Endothelial cell of umbilical vein (primary cell): ENCODE measurements around the gene LGMN. TPM values are rescaled to one million over a fixed set of nuclear protein-coding genes. Genes with fewer than 3 reads are reported as not detected.

Experiments
- BruUV-seq: library from RNA; stranded (reverse); fragments of 400-500 nt; replicated peaks from 2 replicates; lab custom pipeline; 2021; lab: Mats Ljungman, UMichigan
- CTCF ChIA-PET: fragments of 300-600, 350-600 bp; sonication (Branson Sonifier 250); formaldehyde crosslinking; loops from one replicate; lab custom pipeline; 2021; ENCODE audit warnings: antibody characterized with exemption, inconsistent platforms; lab: Charles Lee
- POLR2A ChIA-PET: fragments of 300-600, 350-600 bp; sonication (Branson Sonifier 250); formaldehyde crosslinking; loops from one replicate; lab custom pipeline; 2021; ENCODE audit warnings: antibody characterized with exemption, inconsistent platforms; lab: Charles Lee
- DNase-seq: peaks from one replicate; pipeline ENCODE4 v3.0.0-alpha.2; 2011; ENCODE audit warnings: low read depth, low spot score
- FAIRE-seq: peaks from 2 replicates; lab custom pipeline; 2011; peaks lifted over from hg19 to GRCh38; lab: Jason Lieb, UNC
- H2AFZ ChIP-seq: 2 replicates; pipeline ENCODE4 v1.6.0; 2012; ENCODE audit warnings: low read depth, low read length, control low read depth, inconsistent platforms
- H3K27ac ChIP-seq: 2 replicates; pipeline ENCODE4 v1.5.1; 2011; ENCODE audit warnings: low read depth, mild to moderate bottlenecking, control low read depth, low read length, moderate library complexity; ENCODE audit not compliant: insufficient read depth
- H3K27me3 ChIP-seq, 2 experiments: 2 replicates each; pipeline versions ENCODE4 v1.6.0 to v1.6.1; 2011; ENCODE audit warnings: low read length in 2 of 2, mixed read lengths in 1 of 2; ENCODE audit not compliant: control insufficient read depth in 2 of 2, insufficient read depth in 2 of 2
- H3K36me3 ChIP-seq, 2 experiments: 2 replicates in 1 of 2; 3 replicates in 1 of 2; pipeline ENCODE4 v1.5.1; 2011; ENCODE audit warnings: low read length in 2 of 2, mild to moderate bottlenecking in 1 of 2, moderate library complexity in 1 of 2; ENCODE audit not compliant: control insufficient read depth in 2 of 2, insufficient read depth in 2 of 2; ENCODE audit errors: extremely low read depth in 1 of 2
- H3K4me1 ChIP-seq: 3 replicates; pipeline ENCODE4 v1.5.1; 2011; ENCODE audit warnings: mild to moderate bottlenecking, low read length; ENCODE audit not compliant: control insufficient read depth, insufficient read depth; ENCODE audit errors: extremely low read depth
- H3K4me2 ChIP-seq: 2 replicates; pipeline ENCODE4 v1.6.1; 2011; ENCODE audit warnings: low read length, control low read depth, mixed read lengths; ENCODE audit not compliant: insufficient read depth
- H3K4me3 ChIP-seq, 3 experiments: fragments of 200-600 bp in 1 of 3; sonication (generic), shearing (Covaris generic) in 1 of 3; replicated peaks in 1 of 3; 2 replicates each; pipeline ENCODE4 v1.5.1; 2011 to 2016; ENCODE audit warnings: control low read depth in 3 of 3, low read length in 3 of 3, mild to moderate bottlenecking in 2 of 3, inconsistent platforms in 1 of 3, low read depth in 1 of 3, moderate library complexity in 1 of 3; ENCODE audit not compliant: insufficient read depth in 1 of 3
- H3K79me2 ChIP-seq: 2 replicates; pipeline ENCODE4 v1.6.0; 2012; ENCODE audit warnings: low read length, inconsistent platforms; ENCODE audit not compliant: control insufficient read depth, insufficient read depth
- H3K9ac ChIP-seq: replicated peaks from 2 replicates; pipeline ENCODE3; 2011; ENCODE audit warnings: low read length, control low read depth; ENCODE audit not compliant: insufficient read depth; ENCODE audit errors: extremely low read depth
- H3K9me1 ChIP-seq: replicated peaks from 3 replicates; pipeline ENCODE4 v1.6.0; 2011; ENCODE audit warnings: mild to moderate bottlenecking, low read length; ENCODE audit not compliant: control insufficient read depth, insufficient read depth; ENCODE audit errors: extremely low read depth
- H3K9me3 ChIP-seq: replicated peaks from 2 replicates; pipeline ENCODE4 v1.5.1; 2012; ENCODE audit warnings: low read length, inconsistent platforms; ENCODE audit not compliant: control insufficient read depth, insufficient read depth
- H4K20me1 ChIP-seq: replicated peaks from 2 replicates; pipeline ENCODE3; 2011; ENCODE audit warnings: mild to moderate bottlenecking, low read length; ENCODE audit not compliant: control insufficient read depth, insufficient read depth; ENCODE audit errors: extremely low read depth
- EZH2 ChIP-seq: IDR thresholded peaks from 2 replicates; pipeline ENCODE4 v1.6.1; 2012; ENCODE audit warnings: borderline replicate concordance, low read depth, mild to moderate bottlenecking, moderate library complexity, low read length, inconsistent platforms; ENCODE audit not compliant: severe bottlenecking
- FOS ChIP-seq: IDR thresholded peaks from 2 replicates; pipeline ENCODE4 v1.6.1; 2011; ENCODE audit warnings: mild to moderate bottlenecking, low read length, moderate library complexity, borderline replicate concordance; ENCODE audit not compliant: insufficient read depth
- GATA2 ChIP-seq: IDR thresholded peaks from 2 replicates; pipeline ENCODE4 v1.7.0; 2011; ENCODE audit warnings: low read depth, mild to moderate bottlenecking, moderate library complexity, mixed read lengths, low read length; ENCODE audit not compliant: insufficient read length, insufficient read depth
- JUN ChIP-seq: IDR thresholded peaks from 2 replicates; pipeline ENCODE4 v1.6.1; 2011; ENCODE audit warnings: borderline replicate concordance, low read depth; ENCODE audit not compliant: insufficient read length, insufficient read depth
- MYC ChIP-seq: IDR thresholded peaks from one replicate; pipeline ENCODE4 v1.6.1; 2011; ENCODE audit warnings: mild to moderate bottlenecking, low read depth, low read length
- POLR2A ChIP-seq: IDR thresholded peaks from 2 replicates; pipeline ENCODE4 v1.6.1; 2012; ENCODE audit warnings: low read depth, mild to moderate bottlenecking, control low read depth, low read length
- POLR2AphosphoS5 ChIP-seq: IDR thresholded peaks from 2 replicates; pipeline ENCODE4 v1.6.1; 2012; ENCODE audit warnings: low read depth, mild to moderate bottlenecking, control low read depth, low read length, moderate library complexity; ENCODE audit not compliant: insufficient read depth
- dilution Hi-C: fragments of 300-500 bp; cut with MboI; formaldehyde crosslinking; loops from one replicate; pipeline ENCODE4 v1.15.0; 2019; ENCODE audit warnings: low sequenced_read_pairs; ENCODE audit not compliant: extremely low pct_ligation_motif_present
- intact Hi-C: fragments of 100-400 bp; cut with micrococcal nuclease; formaldehyde crosslinking; loops from one replicate; pipeline ENCODE4 v1.10.0; 2022
- polyA plus RNA-seq, 4 experiments: library from polyadenylated mRNA; depleted of rRNA in 3 of 4; stranded (reverse) in 3 of 4; unstranded in 1 of 4; fragments of >200 nt; gene quantifications; 2 replicates each; pipeline versions ENCODE4 v1.2.1 to v1.2.3, GENCODE V29; 2011 to 2012; ENCODE audit warnings: missing spikeins in 1 of 4
- total RNA-seq: library from RNA; stranded (reverse); gene quantifications from 2 replicates; pipeline ENCODE4 v1.2.3, GENCODE V29; 2021
- TF ChIP-seq, protein P1 (sequence below), 2 donors: IDR thresholded peaks; 1 replicate in 1 of 2; 2 replicates in 1 of 2; pipeline ENCODE4 v1.5.1; 2011; ENCODE audit warnings: low read length in 2 of 2, mild to moderate bottlenecking in 2 of 2, moderate library complexity in 2 of 2, control low read depth in 1 of 2, inconsistent platforms in 1 of 2, low read depth in 1 of 2; ENCODE audit not compliant: insufficient read depth in 1 of 2; ENCODE audit errors: extremely low read depth in 1 of 2
- TF ChIP-seq, protein P2 (sequence below): IDR thresholded peaks from 2 replicates; pipeline ENCODE4 v1.6.1; 2011; ENCODE audit not compliant: insufficient read depth, insufficient read length

LGMN gene
- total and polyA plus RNA-seq, 2 donors (not counting 3 experiments of a cell fraction or from before 2014, with no cell fraction given) = 56.7 to 99.2 TPM

DNA sequence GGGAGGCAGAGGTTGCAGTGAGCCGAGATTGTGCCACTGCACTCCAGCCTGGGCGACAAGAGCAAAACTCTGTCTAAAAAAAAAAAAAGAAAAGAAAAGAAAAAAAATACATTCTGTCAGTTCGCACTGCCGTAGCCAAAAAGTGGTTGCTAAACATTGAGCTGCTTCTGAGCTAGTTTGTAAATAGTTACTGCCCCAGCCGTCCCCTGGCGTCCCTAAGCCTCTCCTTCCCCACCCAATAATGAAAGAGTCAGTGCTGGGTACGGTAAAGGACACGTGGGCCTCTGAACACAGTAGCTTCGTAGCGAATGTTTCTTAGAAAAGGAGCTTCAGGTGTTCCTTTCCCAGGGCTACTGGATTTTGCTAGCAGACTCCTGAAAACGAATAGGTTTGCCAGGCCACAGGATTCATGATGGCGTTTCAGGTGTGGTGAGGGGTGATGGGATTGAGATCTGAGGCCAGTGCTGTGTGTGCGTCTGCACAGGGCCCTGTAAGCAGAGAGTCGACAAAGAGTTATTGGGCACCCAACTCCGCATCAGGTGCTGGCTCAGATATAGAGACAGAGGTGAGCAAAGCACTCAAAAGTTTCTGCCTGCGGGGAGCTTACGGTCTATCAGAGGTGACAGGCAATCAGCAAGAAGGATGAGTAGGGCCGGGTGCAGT is 94.1 kb downstream of the LGMN start:
- FAIRE-seq (no peak), DNase-seq (no peak)
- intact Hi-C loops = no loop called here
- BruUV-seq = no TSS peak
- Histone ChIP-seq H3K79me2 (no peaks in the 10 kb centered on the region), H4K20me1 (no peaks in the 10 kb centered on the region), H3K4me3 (no peak overlapping the region), H3K9me3 (no peaks in the 10 kb centered on the region), H3K27me3 (no peaks in the 10 kb centered on the region), H3K36me3 (no peaks in the 10 kb centered on the region), H3K9me1 (no peaks in the 10 kb centered on the region), H3K27ac (no peak overlapping the region), H3K4me1 (no peaks in the 10 kb centered on the region), H3K4me2 (no peak overlapping the region), H3K9ac (no peak overlapping the region), H2AFZ (no peak overlapping the region)
- CTCF ChIA-PET = no interaction called here
- POLR2A ChIA-PET = no interaction called here
- dilution Hi-C loops = no loop called here
- no peak for TF ChIP-seq MYC
- TF ChIP-seq JUN = no peak
- TF ChIP-seq, protein P1, sequence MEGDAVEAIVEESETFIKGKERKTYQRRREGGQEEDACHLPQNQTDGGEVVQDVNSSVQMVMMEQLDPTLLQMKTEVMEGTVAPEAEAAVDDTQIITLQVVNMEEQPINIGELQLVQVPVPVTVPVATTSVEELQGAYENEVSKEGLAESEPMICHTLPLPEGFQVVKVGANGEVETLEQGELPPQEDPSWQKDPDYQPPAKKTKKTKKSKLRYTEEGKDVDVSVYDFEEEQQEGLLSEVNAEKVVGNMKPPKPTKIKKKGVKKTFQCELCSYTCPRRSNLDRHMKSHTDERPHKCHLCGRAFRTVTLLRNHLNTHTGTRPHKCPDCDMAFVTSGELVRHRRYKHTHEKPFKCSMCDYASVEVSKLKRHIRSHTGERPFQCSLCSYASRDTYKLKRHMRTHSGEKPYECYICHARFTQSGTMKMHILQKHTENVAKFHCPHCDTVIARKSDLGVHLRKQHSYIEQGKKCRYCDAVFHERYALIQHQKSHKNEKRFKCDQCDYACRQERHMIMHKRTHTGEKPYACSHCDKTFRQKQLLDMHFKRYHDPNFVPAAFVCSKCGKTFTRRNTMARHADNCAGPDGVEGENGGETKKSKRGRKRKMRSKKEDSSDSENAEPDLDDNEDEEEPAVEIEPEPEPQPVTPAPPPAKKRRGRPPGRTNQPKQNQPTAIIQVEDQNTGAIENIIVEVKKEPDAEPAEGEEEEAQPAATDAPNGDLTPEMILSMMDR (IDR thresholded peaks at IDR 0.05; ENCODE audit: extremely low read depth in 1 of 2, insufficient read depth in 1 of 2, low read depth in 1 of 2, low read length in 2 of 2) = no peak
- no peak for TF ChIP-seq FOS
- TF ChIP-seq, protein P2, sequence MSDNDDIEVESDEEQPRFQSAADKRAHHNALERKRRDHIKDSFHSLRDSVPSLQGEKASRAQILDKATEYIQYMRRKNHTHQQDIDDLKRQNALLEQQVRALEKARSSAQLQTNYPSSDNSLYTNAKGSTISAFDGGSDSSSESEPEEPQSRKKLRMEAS = no peak
- no peak for TF ChIP-seq GATA2
- TF ChIP-seq EZH2 = no peak
- no peak for TF ChIP-seq POLR2A
- no peak for TF ChIP-seq POLR2AphosphoS5

Other genes starting within 250 kb of the LGMN start
- 20.8 and 29.5 TPM in 2 replicates for gene RIN3, start 234.8 kb downstream of the LGMN start, total RNA-seq
- 5.1 and 5.8 TPM in 2 replicates for gene RIN3, start 234.8 kb downstream of the LGMN start, polyA plus RNA-seq
- gene GOLGA5, start 45.7 kb upstream of the LGMN start, total RNA-seq = 28.9 and 29.3 TPM in 2 replicates
- 13.7 and 16.3 TPM in 2 replicates for gene GOLGA5, start 45.7 kb upstream of the LGMN start, polyA plus RNA-seq
- gene CHGA, start 174.5 kb upstream of the LGMN start, total RNA-seq = not detected in 2 replicates
- gene CHGA, start 174.5 kb upstream of the LGMN start, polyA plus RNA-seq = not detected in 2 replicates